Thyroid gland (tissue), 4 donors: ENCODE results near the gene CHST12.

Experiments used
- CTCF ChIP-seq, 6 experiments: fragments of 200-600 bp in 3 of 6; fragments of 450-650 bp in 3 of 6; sonication (generic) in 3 of 6; IDR thresholded peaks; one replicate each; pipeline ENCODE4 v1.5.1; 2016 to 2019; ENCODE audit warnings: antibody characterized with exemption in 6 of 6, mild to moderate bottlenecking in 2 of 6, inconsistent platforms in 1 of 6, moderate library complexity in 1 of 6
- POLR2A ChIP-seq, 2 donors: fragments of 450-650 bp; IDR thresholded peaks; one replicate each; pipeline ENCODE4 v1.6.1; 2017; ENCODE audit warnings: antibody characterized with exemption in 2 of 2, mild to moderate bottlenecking in 2 of 2, moderate library complexity in 1 of 2

DNA sequence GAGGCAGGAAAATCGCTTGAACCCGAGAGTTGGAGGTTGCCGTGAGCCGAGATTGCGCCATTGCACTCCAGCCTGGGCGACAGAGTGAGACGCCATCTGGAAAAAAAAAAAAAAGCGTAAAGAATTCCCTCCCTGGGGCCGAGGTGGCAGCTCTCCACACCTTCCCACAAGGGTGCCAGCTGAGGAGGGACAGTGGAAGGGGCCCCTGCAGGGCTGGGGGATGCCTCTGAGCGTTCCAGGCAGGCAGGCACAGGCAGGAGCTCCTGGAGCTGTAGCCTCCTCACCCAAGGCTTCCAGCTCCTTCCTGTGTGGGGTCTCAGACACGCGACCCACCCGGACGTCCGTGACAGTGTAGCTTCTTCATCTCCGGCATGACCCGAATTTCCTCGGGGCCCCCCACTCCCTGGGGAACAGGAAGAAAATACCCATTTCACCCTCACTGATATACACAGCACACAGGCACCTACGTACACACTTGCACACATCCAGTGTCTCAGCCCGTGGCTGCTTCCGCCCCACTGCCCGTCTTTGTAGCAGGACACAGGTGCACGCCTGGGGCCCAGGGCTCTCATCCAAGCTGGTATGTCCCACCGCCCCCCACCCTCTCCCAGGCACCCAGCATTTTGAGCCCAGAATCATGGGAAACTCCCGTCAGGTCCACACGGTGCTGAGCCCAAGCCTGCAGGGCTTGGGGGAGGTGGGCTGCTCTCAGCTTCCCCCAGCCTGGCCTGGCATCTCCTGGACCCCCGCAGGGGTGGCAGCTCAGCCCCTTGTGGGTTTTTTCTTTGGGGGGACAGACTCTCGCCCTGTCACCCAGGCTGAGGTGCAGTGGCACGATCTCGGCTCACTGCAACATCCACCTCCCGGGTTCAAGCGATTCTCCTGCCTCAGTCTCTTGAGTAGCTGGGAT lies 47.0 kb downstream of the CHST12 start:
- TF ChIP-seq CTCF (IDR thresholded peaks at IDR 0.05) = no peak
- TF ChIP-seq POLR2A (IDR thresholded peaks at IDR 0.05) = no peak
